Measurements from ENCODE around the gene TTR.
A peak's percentile ranks its signal among the peaks of the same experiment; 100 is the strongest.

Gene TTR

DNA sequence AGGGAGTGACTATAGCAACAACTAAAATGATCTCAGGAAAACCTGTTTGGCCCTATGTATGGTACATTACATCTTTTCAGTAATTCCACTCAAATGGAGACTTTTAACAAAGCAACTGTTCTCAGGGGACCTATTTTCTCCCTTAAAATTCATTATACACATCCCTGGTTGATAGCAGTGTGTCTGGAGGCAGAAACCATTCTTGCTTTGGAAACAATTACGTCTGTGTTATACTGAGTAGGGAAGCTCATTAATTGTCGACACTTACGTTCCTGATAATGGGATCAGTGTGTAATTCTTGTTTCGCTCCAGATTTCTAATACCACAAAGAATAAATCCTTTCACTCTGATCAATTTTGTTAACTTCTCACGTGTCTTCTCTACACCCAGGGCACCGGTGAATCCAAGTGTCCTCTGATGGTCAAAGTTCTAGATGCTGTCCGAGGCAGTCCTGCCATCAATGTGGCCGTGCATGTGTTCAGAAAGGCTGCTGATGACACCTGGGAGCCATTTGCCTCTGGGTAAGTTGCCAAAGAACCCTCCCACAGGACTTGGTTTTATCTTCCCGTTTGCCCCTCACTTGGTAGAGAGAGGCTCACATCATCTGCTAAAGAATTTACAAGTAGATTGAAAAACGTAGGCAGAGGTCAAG lies 955 bp downstream of the TTR start:
- Mint-ChIP-seq H3K9me3 (peaks cover 5% of the 10 kb centered on the region), H3K27ac (no peak overlapping the region), H3K4me1 (no peaks in the 10 kb centered on the region), H3K4me3 (no peak overlapping the region), H3K36me3 (no peaks in the 10 kb centered on the region)
- ATAC-seq (no peak), DNase-seq (ENCODE audit: low spot score in 2 of 2) (no peak)

DNA sequence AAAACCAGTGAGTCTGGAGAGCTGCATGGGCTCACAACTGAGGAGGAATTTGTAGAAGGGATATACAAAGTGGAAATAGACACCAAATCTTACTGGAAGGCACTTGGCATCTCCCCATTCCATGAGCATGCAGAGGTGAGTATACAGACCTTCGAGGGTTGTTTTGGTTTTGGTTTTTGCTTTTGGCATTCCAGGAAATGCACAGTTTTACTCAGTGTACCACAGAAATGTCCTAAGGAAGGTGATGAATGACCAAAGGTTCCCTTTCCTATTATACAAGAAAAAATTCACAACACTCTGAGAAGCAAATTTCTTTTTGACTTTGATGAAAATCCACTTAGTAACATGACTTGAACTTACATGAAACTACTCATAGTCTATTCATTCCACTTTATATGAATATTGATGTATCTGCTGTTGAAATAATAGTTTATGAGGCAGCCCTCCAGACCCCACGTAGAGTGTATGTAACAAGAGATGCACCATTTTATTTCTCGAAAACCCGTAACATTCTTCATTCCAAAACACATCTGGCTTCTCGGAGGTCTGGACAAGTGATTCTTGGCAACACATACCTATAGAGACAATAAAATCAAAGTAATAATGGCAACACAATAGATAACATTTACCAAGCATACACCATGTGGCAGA lies 3.6 kb downstream of the TTR start:
- Mint-ChIP-seq H3K27ac (no peak overlapping the region), H3K36me3 (no peaks in the 10 kb centered on the region), H3K9me3 (no peaks in the 10 kb centered on the region), H3K4me1 (no peaks in the 10 kb centered on the region), H3K4me3 (no peak overlapping the region)
- no peak for DNase-seq (ENCODE audit: low spot score in 2 of 2)
- no peak for ATAC-seq

DNA sequence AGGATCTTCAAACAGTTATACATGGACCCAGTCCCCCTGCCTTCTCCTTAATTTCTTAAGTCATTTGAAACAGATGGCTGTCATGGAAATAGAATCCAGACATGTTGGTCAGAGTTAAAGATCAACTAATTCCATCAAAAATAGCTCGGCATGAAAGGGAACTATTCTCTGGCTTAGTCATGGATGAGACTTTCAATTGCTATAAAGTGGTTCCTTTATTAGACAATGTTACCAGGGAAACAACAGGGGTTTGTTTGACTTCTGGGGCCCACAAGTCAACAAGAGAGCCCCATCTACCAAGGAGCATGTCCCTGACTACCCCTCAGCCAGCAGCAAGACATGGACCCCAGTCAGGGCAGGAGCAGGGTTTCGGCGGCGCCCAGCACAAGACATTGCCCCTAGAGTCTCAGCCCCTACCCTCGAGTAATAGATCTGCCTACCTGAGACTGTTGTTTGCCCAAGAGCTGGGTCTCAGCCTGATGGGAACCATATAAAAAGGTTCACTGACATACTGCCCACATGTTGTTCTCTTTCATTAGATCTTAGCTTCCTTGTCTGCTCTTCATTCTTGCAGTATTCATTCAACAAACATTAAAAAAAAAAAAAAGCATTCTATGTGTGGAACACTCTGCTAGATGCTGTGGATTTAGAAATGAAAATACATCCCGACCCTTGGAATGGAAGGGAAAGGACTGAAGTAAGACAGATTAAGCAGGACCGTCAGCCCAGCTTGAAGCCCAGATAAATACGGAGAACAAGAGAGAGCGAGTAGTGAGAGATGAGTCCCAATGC lies 4.6 kb downstream of the TTR start:
- no peak for DNase-seq (ENCODE audit: low spot score in 2 of 2)
- no peaks in the 10 kb centered on the region for H3K4me1 Mint-ChIP-seq
- no peaks in the 10 kb centered on the region for H3K9me3 Mint-ChIP-seq
- ATAC-seq = no peak
- no peaks in the 10 kb centered on the region for H3K36me3 Mint-ChIP-seq
- no peak overlapping the region for H3K4me3 Mint-ChIP-seq
- H3K27ac Mint-ChIP-seq = no peak overlapping the region

DNA sequence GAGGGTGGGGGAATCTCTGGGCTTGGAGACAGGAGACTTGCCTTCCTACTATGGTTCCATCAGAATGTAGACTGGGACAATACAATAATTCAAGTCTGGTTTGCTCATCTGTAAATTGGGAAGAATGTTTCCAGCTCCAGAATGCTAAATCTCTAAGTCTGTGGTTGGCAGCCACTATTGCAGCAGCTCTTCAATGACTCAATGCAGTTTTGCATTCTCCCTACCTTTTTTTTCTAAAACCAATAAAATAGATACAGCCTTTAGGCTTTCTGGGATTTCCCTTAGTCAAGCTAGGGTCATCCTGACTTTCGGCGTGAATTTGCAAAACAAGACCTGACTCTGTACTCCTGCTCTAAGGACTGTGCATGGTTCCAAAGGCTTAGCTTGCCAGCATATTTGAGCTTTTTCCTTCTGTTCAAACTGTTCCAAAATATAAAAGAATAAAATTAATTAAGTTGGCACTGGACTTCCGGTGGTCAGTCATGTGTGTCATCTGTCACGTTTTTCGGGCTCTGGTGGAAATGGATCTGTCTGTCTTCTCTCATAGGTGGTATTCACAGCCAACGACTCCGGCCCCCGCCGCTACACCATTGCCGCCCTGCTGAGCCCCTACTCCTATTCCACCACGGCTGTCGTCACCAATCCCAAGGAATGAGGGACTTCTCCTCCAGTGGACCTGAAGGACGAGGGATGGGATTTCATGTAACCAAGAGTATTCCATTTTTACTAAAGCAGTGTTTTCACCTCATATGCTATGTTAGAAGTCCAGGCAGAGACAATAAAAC lies 6.5 kb downstream of the TTR start:
- Mint-ChIP-seq H3K36me3 (no peaks in the 10 kb centered on the region), H3K9me3 (no peaks in the 10 kb centered on the region), H3K27ac (no peak overlapping the region), H3K4me1 (no peaks in the 10 kb centered on the region), H3K4me3 (no peak overlapping the region)
- no peak for ATAC-seq
- DNase-seq (ENCODE audit: low spot score in 2 of 2) = no peak

DNA sequence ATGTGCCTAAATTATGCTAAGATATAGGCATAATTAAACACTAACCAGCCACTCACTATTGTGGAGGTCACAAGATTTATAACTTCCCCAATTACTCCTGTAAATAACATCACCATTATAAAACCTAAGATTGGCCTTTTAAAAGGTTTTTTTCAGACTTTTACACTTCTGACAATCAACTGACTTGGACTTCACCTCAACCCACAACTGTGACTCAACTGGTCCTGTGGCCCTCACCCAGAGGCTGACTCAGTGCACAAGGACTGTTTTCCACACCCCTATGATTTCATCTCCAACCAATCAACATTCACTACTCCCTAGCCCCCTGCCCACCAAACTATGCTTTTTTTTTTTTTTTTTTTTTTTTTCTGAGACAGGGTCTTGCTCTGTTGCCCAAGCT lies 11.6 kb downstream of the TTR start:
- Mint-ChIP-seq H3K36me3 (no peaks in the 10 kb centered on the region), H3K4me1 (no peaks in the 10 kb centered on the region), H3K4me3 (no peak overlapping the region), H3K9me3 (no peaks in the 10 kb centered on the region), H3K27ac (no peak overlapping the region)
- DNase-seq (ENCODE audit: low spot score in 2 of 2) = no peak
- ATAC-seq = peak; percentile 85

DNA sequence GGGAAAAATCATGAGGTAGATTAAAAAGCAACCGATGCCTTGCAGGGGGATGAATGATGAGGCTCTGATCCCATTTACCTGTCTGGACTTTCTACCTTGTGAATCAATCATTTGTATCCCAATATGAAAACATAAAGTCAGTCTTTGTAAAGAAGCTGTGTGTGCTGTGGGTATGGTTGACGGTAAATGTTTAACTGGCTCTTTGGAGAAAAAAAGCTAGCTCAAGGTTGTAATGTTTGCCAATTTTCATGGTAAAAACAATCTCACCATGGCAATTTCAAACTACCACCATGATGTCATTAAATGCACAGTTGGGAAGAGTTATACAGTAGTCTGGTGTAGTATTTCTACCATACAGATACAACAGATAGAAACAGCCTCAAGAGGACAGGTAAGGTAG lies 14.6 kb downstream of the TTR start:
- Mint-ChIP-seq H3K9me3 (no peaks in the 10 kb centered on the region), H3K4me1 (no peaks in the 10 kb centered on the region), H3K36me3 (no peaks in the 10 kb centered on the region), H3K4me3 (no peak overlapping the region), H3K27ac (no peak overlapping the region)
- ATAC-seq = no peak
- no peak for DNase-seq (ENCODE audit: low spot score in 2 of 2)

DNA sequence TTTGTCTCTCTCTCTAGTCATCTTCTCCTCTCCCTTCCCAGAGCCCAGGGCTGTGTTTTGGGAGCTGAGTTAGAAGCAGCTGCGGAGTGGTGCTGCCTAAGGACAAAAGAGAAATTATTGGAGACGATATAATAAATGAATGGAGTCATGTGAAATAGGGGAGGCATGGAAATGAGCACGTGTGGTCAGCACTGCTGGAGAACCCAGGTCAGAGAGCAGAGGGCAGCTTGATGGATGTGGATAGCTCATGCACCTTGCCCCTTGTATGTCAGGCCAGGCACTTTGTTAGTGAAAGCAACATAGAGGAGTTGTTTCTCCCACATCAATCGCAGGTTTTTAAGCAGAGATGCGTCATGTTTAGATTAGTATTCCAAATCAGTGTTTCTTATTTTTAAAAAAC lies 15.7 kb downstream of the TTR start:
- no peak overlapping the region for H3K4me3 Mint-ChIP-seq
- DNase-seq (ENCODE audit: low spot score in 2 of 2) (no peak), ATAC-seq (no peak)
- no peaks in the 10 kb centered on the region for H3K36me3 Mint-ChIP-seq
- H3K4me1 Mint-ChIP-seq = no peaks in the 10 kb centered on the region
- H3K9me3 Mint-ChIP-seq = no peaks in the 10 kb centered on the region
- no peak overlapping the region for H3K27ac Mint-ChIP-seq

DNA sequence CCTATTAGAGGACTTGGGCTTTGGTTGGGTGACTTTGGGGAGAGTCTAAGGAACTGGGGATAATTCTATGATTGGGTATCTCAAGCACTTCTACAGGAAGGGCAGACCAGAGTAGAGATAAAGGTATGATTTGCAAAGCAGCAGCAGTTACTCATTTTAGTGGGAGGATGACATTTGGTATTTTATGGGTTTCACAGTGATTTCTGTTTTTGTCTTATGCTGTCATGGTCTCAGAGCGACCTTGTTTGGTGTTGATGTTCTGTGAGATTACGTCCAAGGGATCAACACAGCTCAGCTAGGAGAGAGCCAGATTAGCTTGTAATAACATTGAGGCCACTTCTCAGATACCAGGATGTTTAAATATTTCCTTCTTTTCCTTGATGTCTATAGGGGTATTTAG lies 18.2 kb downstream of the TTR start:
- H3K36me3 Mint-ChIP-seq = no peaks in the 10 kb centered on the region
- no peaks in the 10 kb centered on the region for H3K9me3 Mint-ChIP-seq
- H3K27ac Mint-ChIP-seq = no peak overlapping the region
- ATAC-seq = no peak
- no peaks in the 10 kb centered on the region for H3K4me1 Mint-ChIP-seq
- DNase-seq (ENCODE audit: low spot score in 2 of 2) = no peak
- no peak overlapping the region for H3K4me3 Mint-ChIP-seq

DNA sequence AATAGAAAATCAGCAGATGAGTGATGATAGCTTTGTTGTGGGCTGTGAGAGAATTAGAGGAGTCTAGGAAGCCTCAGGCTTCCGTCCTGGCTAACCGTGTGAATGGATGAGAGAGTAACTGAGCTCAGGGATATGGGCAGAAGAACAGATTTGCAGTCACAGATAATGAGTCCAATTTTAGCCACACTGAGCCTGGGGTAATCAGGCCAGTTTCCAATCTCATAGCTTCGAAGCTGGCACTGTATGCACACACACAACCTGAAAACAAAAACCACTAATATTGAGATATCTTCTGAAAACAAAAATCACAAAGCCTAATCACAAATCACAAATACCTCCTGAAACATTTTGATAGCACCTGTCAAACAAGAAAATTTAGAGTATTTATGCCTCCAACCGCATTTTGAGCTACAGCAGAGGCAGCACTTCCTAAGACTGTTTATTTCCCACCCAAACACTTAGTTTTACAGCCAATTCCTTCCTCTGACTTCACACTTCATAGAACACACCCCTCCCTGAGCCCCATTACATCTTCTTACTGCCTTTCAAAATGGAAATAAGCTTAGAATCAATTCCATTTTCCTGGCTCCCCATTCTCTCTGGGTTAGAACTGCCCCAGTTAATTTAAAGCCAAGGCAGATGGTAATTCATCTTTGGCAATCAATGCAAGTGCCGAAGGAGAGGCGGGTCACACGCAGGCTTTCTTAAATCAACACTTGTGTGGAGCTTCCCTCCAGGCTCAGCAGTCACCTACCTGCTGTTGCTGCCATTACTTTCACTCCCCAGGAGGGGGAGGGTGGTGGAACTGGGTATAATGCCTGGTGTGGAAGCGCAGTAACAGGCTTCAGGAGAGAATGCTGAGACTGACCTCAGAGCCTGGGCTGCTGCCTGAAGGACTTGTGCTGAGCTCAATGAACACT lies 18.9 kb downstream of the TTR start:
- peak; percentile 32 for ATAC-seq

DNA sequence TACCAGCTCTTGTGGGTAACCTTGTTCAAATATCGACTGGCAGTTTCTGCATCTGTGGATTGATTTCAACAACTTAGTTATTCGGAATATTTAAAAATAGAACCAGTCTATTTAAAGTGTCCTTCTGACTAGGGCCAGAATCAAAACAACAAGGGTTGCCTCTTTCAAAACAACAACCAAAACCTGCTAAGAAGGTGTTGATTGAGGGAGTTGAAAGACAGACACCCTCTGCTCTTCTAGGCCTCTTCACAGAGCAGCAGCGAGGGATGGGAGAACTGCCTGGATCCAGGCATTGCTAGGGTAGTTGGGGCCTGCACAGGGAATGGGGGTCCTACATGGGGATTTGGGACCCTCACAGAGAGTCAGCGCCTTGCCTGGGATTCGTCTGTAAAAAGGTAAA lies 19.8 kb downstream of the TTR start:
- H3K4me3 Mint-ChIP-seq = no peak overlapping the region
- H3K4me1 Mint-ChIP-seq = no peaks in the 10 kb centered on the region
- ATAC-seq (no peak), DNase-seq (ENCODE audit: low spot score in 2 of 2) (no peak)
- no peaks in the 10 kb centered on the region for H3K36me3 Mint-ChIP-seq
- no peaks in the 10 kb centered on the region for H3K9me3 Mint-ChIP-seq
- H3K27ac Mint-ChIP-seq = no peak overlapping the region

More for the DNA sequence above, 18.9 kb downstream of the TTR start:
- H3K27ac Mint-ChIP-seq = no peak overlapping the region
- no peaks in the 10 kb centered on the region for H3K36me3 Mint-ChIP-seq
- H3K4me3 Mint-ChIP-seq = no peak overlapping the region
- DNase-seq (ENCODE audit: low spot score in 2 of 2) = no peak
- no peaks in the 10 kb centered on the region for H3K4me1 Mint-ChIP-seq
- H3K9me3 Mint-ChIP-seq = no peaks in the 10 kb centered on the region

DNA sequence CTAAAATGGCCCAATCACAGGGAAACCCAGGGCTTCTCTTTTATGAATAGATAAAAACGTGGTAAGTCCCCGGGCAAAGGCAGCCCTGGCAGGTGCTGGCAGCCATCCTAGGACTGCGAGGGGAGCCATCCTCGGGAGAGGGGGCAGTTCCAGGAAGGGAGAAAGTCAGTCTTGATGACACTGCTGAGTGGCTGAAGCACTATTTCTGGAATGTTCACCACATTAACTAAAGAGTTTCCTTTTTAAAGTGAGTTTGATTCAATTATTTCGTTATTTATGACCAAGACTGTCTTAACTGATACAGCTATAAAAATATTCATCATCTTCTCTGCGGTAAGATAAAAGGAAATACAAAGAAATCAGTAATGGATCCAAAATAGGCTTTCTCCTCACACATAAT lies 20.4 kb downstream of the TTR start:
- Mint-ChIP-seq H3K9me3 (no peaks in the 10 kb centered on the region), H3K36me3 (no peaks in the 10 kb centered on the region), H3K27ac (no peak overlapping the region), H3K4me3 (no peak overlapping the region), H3K4me1 (no peaks in the 10 kb centered on the region)
- ATAC-seq (no peak), DNase-seq (ENCODE audit: low spot score in 2 of 2) (no peak)

DNA sequence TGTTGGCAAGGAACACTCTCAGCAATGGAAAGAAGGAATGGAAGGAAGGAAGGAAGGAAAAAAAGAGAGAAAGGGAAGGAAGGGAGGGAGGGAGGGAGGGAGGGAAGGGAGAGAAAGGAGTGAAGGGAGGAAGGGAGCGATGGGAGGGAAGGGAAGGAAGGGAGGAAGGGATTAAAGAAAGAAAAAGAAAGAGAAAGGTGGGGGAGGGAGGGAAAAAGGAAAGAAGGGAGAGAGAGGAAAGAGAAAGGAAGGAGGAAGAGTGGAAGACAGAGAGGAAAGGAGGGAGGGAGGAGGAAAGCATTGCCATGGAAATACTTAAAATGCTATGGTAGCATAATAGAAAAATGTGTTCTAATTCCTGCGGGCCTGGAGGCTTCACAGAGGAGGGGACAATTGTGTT lies 22.4 kb downstream of the TTR start:
- ATAC-seq = no peak
- Mint-ChIP-seq H3K4me3 (no peak overlapping the region), H3K27ac (no peak overlapping the region), H3K4me1 (no peaks in the 10 kb centered on the region), H3K9me3 (no peaks in the 10 kb centered on the region), H3K36me3 (no peaks in the 10 kb centered on the region)
- DNase-seq (ENCODE audit: low spot score in 2 of 2) = no peak

DNA sequence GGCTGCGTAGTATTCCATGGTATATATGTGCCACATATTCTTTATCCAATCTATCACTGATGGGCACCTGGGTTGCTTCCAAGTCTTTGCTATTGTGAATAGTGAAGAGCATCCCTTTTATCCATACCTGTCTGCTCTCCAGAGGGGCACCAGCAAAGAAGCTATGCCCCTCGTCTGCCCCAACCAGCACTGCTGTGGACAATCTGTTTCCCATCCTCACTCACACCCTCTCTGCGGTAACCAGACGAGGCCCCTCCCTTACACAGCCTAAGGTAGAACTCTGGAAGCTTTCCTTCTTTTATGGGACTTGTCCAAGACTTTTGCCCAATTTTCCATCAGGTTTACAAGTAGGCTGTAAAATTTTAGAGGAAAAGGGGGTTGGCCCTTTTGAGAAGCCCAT lies 24.9 kb downstream of the TTR start:
- Mint-ChIP-seq H3K4me3 (no peak overlapping the region), H3K36me3 (no peaks in the 10 kb centered on the region)

DNA sequence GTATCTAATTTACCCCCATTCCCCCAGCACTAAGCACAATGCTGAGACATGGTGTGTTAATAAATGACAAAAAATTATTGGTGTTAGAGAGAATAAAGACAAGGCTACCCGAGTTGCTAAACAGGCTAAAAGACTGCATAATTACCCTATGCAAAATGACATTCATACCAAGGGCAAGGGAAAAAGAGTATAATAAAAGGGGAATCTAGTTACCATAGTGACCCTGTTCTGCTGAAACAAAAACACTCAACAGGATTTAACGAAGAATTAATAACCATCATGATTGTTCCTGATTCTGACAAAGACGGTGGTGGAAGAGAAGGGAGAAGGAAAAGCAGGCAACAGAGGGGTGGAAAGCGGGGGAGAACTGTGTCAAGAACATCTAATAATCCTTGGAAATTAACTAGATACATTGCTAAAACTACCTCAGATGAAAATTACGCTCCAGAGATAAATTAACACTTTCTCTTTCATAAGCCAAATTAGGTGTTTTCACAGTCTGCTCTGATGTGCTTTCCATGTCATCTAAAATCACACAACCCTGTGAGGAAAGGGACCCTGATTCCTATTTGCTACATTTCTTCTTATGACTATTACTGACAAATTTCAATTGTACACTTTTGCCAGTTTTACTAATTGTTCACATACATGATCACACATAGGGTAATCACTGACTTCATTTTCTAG lies 25.5 kb downstream of the TTR start:
- H3K36me3 Mint-ChIP-seq = no peaks in the 10 kb centered on the region
- no peaks in the 10 kb centered on the region for H3K9me3 Mint-ChIP-seq
- H3K27ac Mint-ChIP-seq = no peak overlapping the region
- DNase-seq (ENCODE audit: low spot score in 2 of 2) = no peak
- H3K4me1 Mint-ChIP-seq = no peaks in the 10 kb centered on the region
- no peak for ATAC-seq
- H3K4me3 Mint-ChIP-seq = no peak overlapping the region

More for the DNA sequence above, 24.9 kb downstream of the TTR start:
- ATAC-seq = no peak
- DNase-seq (ENCODE audit: low spot score in 2 of 2) = no peak
- H3K9me3 Mint-ChIP-seq = no peaks in the 10 kb centered on the region
- no peaks in the 10 kb centered on the region for H3K4me1 Mint-ChIP-seq
- H3K27ac Mint-ChIP-seq = no peak overlapping the region

Data from stimulated activated effector memory CD8-positive, alpha-beta T cell treated with anti-CD3 and anti-CD28 coated beads, Interleukin-12 subunit alpha, Interleukin-12 subunit beta, amount 100 ng/mL, for 72 hours (primary cell).